HepG2 (cell line): Measurements from ENCODE around the gene PARN. TPM values are rescaled to one million over a fixed set of nuclear protein-coding genes. Genes with fewer than 3 reads are reported as not detected.
A peak's percentile ranks its signal among the peaks of the same experiment; 100 is the strongest.

ENCODE experiments used
- BHLHE40 ChIP-seq: IDR thresholded peaks from 2 replicates; pipeline ENCODE4 v1.6.1; 2011; ENCODE audit warnings: low read length, improper control_type of control experiment
- BRD4 ChIP-seq: sonication (generic); formaldehyde crosslinking; IDR thresholded peaks from 2 replicates; pipeline ENCODE4 v1.4.0; 2020; ENCODE audit warnings: missing genetic modification reagents
- CEBPB ChIP-seq: IDR thresholded peaks from 2 replicates; pipeline ENCODE4 v1.6.1; 2011; ENCODE audit warnings: low read depth, low read length, improper control_type of control experiment, borderline replicate concordance
- CEBPG ChIP-seq: IDR thresholded peaks from 2 replicates; pipeline ENCODE4 v1.6.1; 2016
- CREB3 ChIP-seq: sonication (generic); formaldehyde crosslinking; IDR thresholded peaks from 2 replicates; pipeline ENCODE4 v1.5.0; 2020; ENCODE audit warnings: missing genetic modification reagents
- GMEB1 ChIP-seq: sonication (generic); formaldehyde crosslinking; IDR thresholded peaks from 2 replicates; pipeline ENCODE4 v1.5.1; 2020; ENCODE audit warnings: missing genetic modification reagents, mild to moderate bottlenecking, borderline replicate concordance
- GZF1 ChIP-seq: sonication (generic); formaldehyde crosslinking; IDR thresholded peaks from 2 replicates; pipeline ENCODE4 v1.5.1; 2020; ENCODE audit warnings: mild to moderate bottlenecking, missing genetic modification reagents
- HNF4G ChIP-seq, 2 experiments: sonication (generic) in 1 of 2; formaldehyde crosslinking in 1 of 2; IDR thresholded peaks; 2 replicates each; pipeline versions ENCODE4 v1.4.0 to v1.6.1; 2011 to 2020; ENCODE audit warnings: borderline replicate concordance in 2 of 2, low read depth in 2 of 2, mild to moderate bottlenecking in 2 of 2, low read length in 1 of 2, missing genetic modification reagents in 1 of 2, moderate library complexity in 1 of 2
- IKZF4 ChIP-seq: sonication (generic); formaldehyde crosslinking; IDR thresholded peaks from 2 replicates; pipeline ENCODE4 v1.5.1; 2020; ENCODE audit warnings: borderline replicate concordance, mild to moderate bottlenecking, low read depth, missing genetic modification reagents; ENCODE audit errors: not compliant biosample characterization
- MTF2 ChIP-seq: sonication (generic); formaldehyde crosslinking; IDR thresholded peaks from 2 replicates; pipeline ENCODE4 v1.5.0; 2020; ENCODE audit warnings: missing genetic modification reagents, borderline replicate concordance
- NFAT5 ChIP-seq: sonication (generic); formaldehyde crosslinking; IDR thresholded peaks from 2 replicates; pipeline ENCODE4 v1.4.0; 2020; ENCODE audit warnings: missing genetic modification reagents
- SCMH1 ChIP-seq: sonication (generic); formaldehyde crosslinking; IDR thresholded peaks from 2 replicates; pipeline ENCODE4 v1.9.0; 2021; ENCODE audit warnings: missing genetic modification reagents, mild to moderate bottlenecking, borderline replicate concordance
- ZNF205 ChIP-seq: IDR thresholded peaks from 2 replicates; pipeline ENCODE4 v1.6.1; 2018; ENCODE audit warnings: missing biosample characterization, missing genetic modification reagents
- ZNF770 ChIP-seq: sonication (generic); formaldehyde crosslinking; IDR thresholded peaks from 2 replicates; pipeline ENCODE4 v1.5.0; 2020; ENCODE audit warnings: mild to moderate bottlenecking, missing genetic modification reagents
- polyA plus RNA-seq, 8 experiments: library from polyadenylated mRNA; depleted of rRNA in 3 of 8; stranded (reverse) in 7 of 8; unstranded in 1 of 8; fragments of >200 nt; fragmentation: Illumina TruSeq in 4 of 8; extraction: Trizol in 4 of 8; gene quantifications; 2 replicates each; pipeline versions ENCODE4 v1.2.1 to v1.2.3, GENCODE V29; 2011 to 2016; ENCODE audit warnings: low read depth in 4 of 8, missing spikeins in 1 of 8, mixed read lengths in 1 of 8; ENCODE audit not compliant: insufficient read depth in 1 of 8
- total RNA-seq, 5 experiments: library from RNA; depleted of rRNA; stranded (reverse); fragments of >200 nt; fragmentation: Illumina TruSeq; extraction: Trizol; gene quantifications; 2 replicates each; pipeline ENCODE4 v1.2.3, GENCODE V29; 2016; ENCODE audit warnings: low read depth in 1 of 5

PARN gene
- total and polyA plus RNA-seq, 2 of the 13 experiments (the other 11 are each of a cell fraction or from before 2014, with no cell fraction given) = 13.3 to 47.6 TPM

GRCh38 chr16:14409563-14409962 lies 220.5 kb downstream of the PARN start (continued):
- TF ChIP-seq CEBPB (peak; percentile 27; the same call in 1 of the 2 replicates), NFAT5 (CRISPR knock-in tag) (no peak), HNF4G (IDR thresholded peaks at IDR 0.05; ENCODE audit: borderline replicate concordance, low read depth, low read length) (no peak), HNF4G (CRISPR knock-in tag; IDR thresholded peaks at IDR 0.05; ENCODE audit: borderline replicate concordance, low read depth) (no peak), IKZF4 (CRISPR knock-in tag) (no peak), GZF1 (CRISPR knock-in tag) (no peak), BRD4 (no peak), GMEB1 (CRISPR knock-in tag) (no peak), ZNF770 (CRISPR knock-in tag) (peak; percentile 67; the same call in 1 of the 2 replicates), SCMH1 (CRISPR knock-in tag) (no peak), BHLHE40 (no peak), CEBPG (CRISPR knock-in tag) (peak; percentile 70), CREB3 (CRISPR knock-in tag) (no peak), MTF2 (CRISPR knock-in tag) (no peak), ZNF205 (CRISPR knock-in tag) (no peak)
